ENCODE measurements around the gene SERPINA3.
A peak's percentile ranks its signal among the peaks of the same experiment; 100 is the strongest.
"Not testable (repeated sequence)": the region's sequence is repeated elsewhere in the genome, so short reads cannot be mapped to it uniquely, and the experiment has no call there.

Gene SERPINA3

GRCh38 chr14:94572637-94573303, 39.4 kb upstream of the SERPINA3 start:
- H3K9ac ChIP-seq (ENCODE audit: low read length in 5 of 5), result no peak overlapping the region
- H3K9me3 ChIP-seq (ENCODE audit: control insufficient read depth in 5 of 5, low read length in 5 of 5), result no peaks in the 10 kb centered on the region
- H3K27me3 ChIP-seq (ENCODE audit: control insufficient read depth in 5 of 5, insufficient read depth in 4 of 5, low read length in 5 of 5), result peaks cover 0 to 7% (median 3%) of the 10 kb centered on the region in 5 donors
- peaks cover 0 to 10% (median 7%) of the 10 kb centered on the region in 5 donors for H3K4me1 ChIP-seq (ENCODE audit: control insufficient read depth in 5 of 5, insufficient read depth in 5 of 5, low read length in 5 of 5)
- no peaks in the 10 kb centered on the region for H3K36me3 ChIP-seq (ENCODE audit: control insufficient read depth in 5 of 5, insufficient read depth in 5 of 5, low read length in 5 of 5)
- H3K4me3 ChIP-seq (ENCODE audit: low read depth in 1 of 5, low read length in 5 of 5), result no peak overlapping the region
- no peak overlapping the region for H3K27ac ChIP-seq (ENCODE audit: low read depth, low read length)

GRCh38 chr14:94573475-94574277, 38.5 kb upstream of the SERPINA3 start:
- peaks cover 0 to 10% (median 7%) of the 10 kb centered on the region in 5 donors for H3K4me1 ChIP-seq (ENCODE audit: control insufficient read depth in 5 of 5, insufficient read depth in 5 of 5, low read length in 5 of 5)
- H3K4me3 ChIP-seq (ENCODE audit: low read depth in 1 of 5, low read length in 5 of 5), result no peak overlapping the region
- H3K9me3 ChIP-seq (ENCODE audit: control insufficient read depth in 5 of 5, low read length in 5 of 5), result no peaks in the 10 kb centered on the region
- H3K9ac ChIP-seq (ENCODE audit: low read length in 5 of 5), result no peak overlapping the region
- peaks cover 0 to 11% (median 4%) of the 10 kb centered on the region in 5 donors for H3K27me3 ChIP-seq (ENCODE audit: control insufficient read depth in 5 of 5, insufficient read depth in 4 of 5, low read length in 5 of 5)
- no peak overlapping the region for H3K27ac ChIP-seq (ENCODE audit: low read depth, low read length)
- no peaks in the 10 kb centered on the region for H3K36me3 ChIP-seq (ENCODE audit: control insufficient read depth in 5 of 5, insufficient read depth in 5 of 5, low read length in 5 of 5)

GRCh38 chr14:94574336-94574735, 37.9 kb upstream of the SERPINA3 start:
- Histone ChIP-seq H3K9me3 (ENCODE audit: control insufficient read depth in 5 of 5, low read length in 5 of 5) (no peaks in the 10 kb centered on the region), H3K4me1 (ENCODE audit: control insufficient read depth in 5 of 5, insufficient read depth in 5 of 5, low read length in 5 of 5) (peaks cover 0 to 10% (median 7%) of the 10 kb centered on the region in 5 donors), H3K27ac (ENCODE audit: low read depth, low read length) (no peak overlapping the region), H3K27me3 (ENCODE audit: control insufficient read depth in 5 of 5, insufficient read depth in 4 of 5, low read length in 5 of 5) (peaks cover 0 to 11% (median 4%) of the 10 kb centered on the region in 5 donors), H3K4me3 (ENCODE audit: low read depth in 1 of 5, low read length in 5 of 5) (no peak overlapping the region), H3K36me3 (ENCODE audit: control insufficient read depth in 5 of 5, insufficient read depth in 5 of 5, low read length in 5 of 5) (no peaks in the 10 kb centered on the region), H3K9ac (ENCODE audit: low read length in 5 of 5) (no peak overlapping the region)

- H3K27ac ChIP-seq (ENCODE audit: low read depth, low read length), result no peak overlapping the region
Measured at GRCh38 chr14:94575730-94576585, 36.2 kb upstream of the SERPINA3 start.

GRCh38 chr14:94577472-94577871, 34.7 kb upstream of the SERPINA3 start:
- H3K36me3 ChIP-seq (ENCODE audit: control insufficient read depth in 5 of 5, insufficient read depth in 5 of 5, low read length in 5 of 5); H3K4me3 ChIP-seq (ENCODE audit: low read depth in 1 of 5, low read length in 5 of 5); H3K27ac ChIP-seq (ENCODE audit: low read depth, low read length); H3K9me3 ChIP-seq (ENCODE audit: control insufficient read depth in 5 of 5, low read length in 5 of 5); H3K9ac ChIP-seq (ENCODE audit: low read length in 5 of 5): not testable (repeated sequence)
- H3K4me1 ChIP-seq (ENCODE audit: control insufficient read depth in 5 of 5, insufficient read depth in 5 of 5, low read length in 5 of 5), result peaks cover 0 to 13% (median 11%) of the 10 kb centered on the region in 5 donors
- H3K27me3 ChIP-seq (ENCODE audit: control insufficient read depth in 5 of 5, insufficient read depth in 4 of 5, low read length in 5 of 5), result peaks cover 0 to 17% (median 6%) of the 10 kb centered on the region in 5 donors

More at GRCh38 chr14:94575730-94576585, 36.2 kb upstream of the SERPINA3 start:
- H3K4me1 ChIP-seq (ENCODE audit: control insufficient read depth in 5 of 5, insufficient read depth in 5 of 5, low read length in 5 of 5), result peaks cover 0 to 15% (median 11%) of the 10 kb centered on the region in 5 donors
- no peak overlapping the region for H3K4me3 ChIP-seq (ENCODE audit: low read depth in 1 of 5, low read length in 5 of 5)
- H3K27me3 ChIP-seq (ENCODE audit: control insufficient read depth in 5 of 5, insufficient read depth in 4 of 5, low read length in 5 of 5), result peaks cover 0 to 13% (median 6%) of the 10 kb centered on the region in 5 donors
- no peak overlapping the region for H3K9ac ChIP-seq (ENCODE audit: low read length in 5 of 5)
- no peaks in the 10 kb centered on the region for H3K9me3 ChIP-seq (ENCODE audit: control insufficient read depth in 5 of 5, low read length in 5 of 5)
- H3K36me3 ChIP-seq (ENCODE audit: control insufficient read depth in 5 of 5, insufficient read depth in 5 of 5, low read length in 5 of 5), result no peaks in the 10 kb centered on the region

- peaks cover 0 to 17% (median 6%) of the 10 kb centered on the region in 5 donors for H3K27me3 ChIP-seq (ENCODE audit: control insufficient read depth in 5 of 5, insufficient read depth in 4 of 5, low read length in 5 of 5)
- no peaks in the 10 kb centered on the region for H3K36me3 ChIP-seq (ENCODE audit: control insufficient read depth in 5 of 5, insufficient read depth in 5 of 5, low read length in 5 of 5)
- no peaks in the 10 kb centered on the region for H3K9me3 ChIP-seq (ENCODE audit: control insufficient read depth in 5 of 5, low read length in 5 of 5)
- H3K4me3 ChIP-seq (ENCODE audit: low read depth in 1 of 5, low read length in 5 of 5), result no peak overlapping the region
- peaks cover 0 to 16% (median 13%) of the 10 kb centered on the region in 5 donors for H3K4me1 ChIP-seq (ENCODE audit: control insufficient read depth in 5 of 5, insufficient read depth in 5 of 5, low read length in 5 of 5)
- no peak overlapping the region for H3K27ac ChIP-seq (ENCODE audit: low read depth, low read length)
- H3K9ac ChIP-seq (ENCODE audit: low read length in 5 of 5), result no peak overlapping the region
Measured at GRCh38 chr14:94578712-94579111, 33.5 kb upstream of the SERPINA3 start.

- peaks cover 0 to 17% (median 6%) of the 10 kb centered on the region in 5 donors for H3K27me3 ChIP-seq (ENCODE audit: control insufficient read depth in 5 of 5, insufficient read depth in 4 of 5, low read length in 5 of 5)
- peak within 1 kb of the TSS in 2 of 5 donors; percentile 9 to 40 for H3K4me3 ChIP-seq (ENCODE audit: low read depth in 1 of 5, low read length in 5 of 5)
- no peaks in the 10 kb centered on the region for H3K9me3 ChIP-seq (ENCODE audit: control insufficient read depth in 5 of 5, low read length in 5 of 5)
- H3K9ac ChIP-seq (ENCODE audit: low read length in 5 of 5), result peak within 1 kb of the TSS in 1 of 5 donors; percentile 18
- H3K36me3 ChIP-seq (ENCODE audit: control insufficient read depth in 5 of 5, insufficient read depth in 5 of 5, low read length in 5 of 5), result no peaks in the 10 kb centered on the region
- H3K27ac ChIP-seq (ENCODE audit: low read depth, low read length), result peak within 1 kb of the TSS; percentile 6
- H3K4me1 ChIP-seq (ENCODE audit: control insufficient read depth in 5 of 5, insufficient read depth in 5 of 5, low read length in 5 of 5), result peaks cover 0 to 20% (median 13%) of the 10 kb centered on the region in 5 donors
Measured at GRCh38 chr14:94581127-94581999, 30.8 kb upstream of the SERPINA3 start, which contains the start of gene SERPINA5. SERPINA5 (plus strand) TSS chr14:94581426; CDS start chr14:94587363, 5,937 bp downstream.

- no peak overlapping the region for H3K9ac ChIP-seq (ENCODE audit: low read length in 5 of 5)
- peak overlapping the region; percentile 6 for H3K27ac ChIP-seq (ENCODE audit: low read depth, low read length)
- H3K4me3 ChIP-seq (ENCODE audit: low read depth in 1 of 5, low read length in 5 of 5), result no peak overlapping the region
- H3K36me3 ChIP-seq (ENCODE audit: control insufficient read depth in 5 of 5, insufficient read depth in 5 of 5, low read length in 5 of 5), result no peaks in the 10 kb centered on the region
- H3K9me3 ChIP-seq (ENCODE audit: control insufficient read depth in 5 of 5, low read length in 5 of 5), result no peaks in the 10 kb centered on the region
- peaks cover 0 to 17% (median 2%) of the 10 kb centered on the region in 5 donors for H3K27me3 ChIP-seq (ENCODE audit: control insufficient read depth in 5 of 5, insufficient read depth in 4 of 5, low read length in 5 of 5)
- peaks cover 0 to 20% (median 13%) of the 10 kb centered on the region in 5 donors for H3K4me1 ChIP-seq (ENCODE audit: control insufficient read depth in 5 of 5, insufficient read depth in 5 of 5, low read length in 5 of 5)
Measured at GRCh38 chr14:94582199-94582750, 29.9 kb upstream of the SERPINA3 start.

- H3K4me3 ChIP-seq (ENCODE audit: low read depth in 1 of 5, low read length in 5 of 5), result no peak overlapping the region
- no peak overlapping the region for H3K9ac ChIP-seq (ENCODE audit: low read length in 5 of 5)
- no peaks in the 10 kb centered on the region for H3K9me3 ChIP-seq (ENCODE audit: control insufficient read depth in 5 of 5, low read length in 5 of 5)
- no peaks in the 10 kb centered on the region for H3K36me3 ChIP-seq (ENCODE audit: control insufficient read depth in 5 of 5, insufficient read depth in 5 of 5, low read length in 5 of 5)
- H3K27ac ChIP-seq (ENCODE audit: low read depth, low read length), result no peak overlapping the region
- H3K27me3 ChIP-seq (ENCODE audit: control insufficient read depth in 5 of 5, insufficient read depth in 4 of 5, low read length in 5 of 5), result peaks cover 0 to 17% (median 2%) of the 10 kb centered on the region in 5 donors
- peaks cover 0 to 20% (median 13%) of the 10 kb centered on the region in 5 donors for H3K4me1 ChIP-seq (ENCODE audit: control insufficient read depth in 5 of 5, insufficient read depth in 5 of 5, low read length in 5 of 5)
Measured at GRCh38 chr14:94582851-94583250, 29.3 kb upstream of the SERPINA3 start.
